Cerebellar cortex (tissue), 1 donor: Measurements from ENCODE around the gene SOBP.
A peak's percentile ranks its signal among the peaks of the same experiment; 100 is the strongest.

Experiments used
- DNase-seq: peaks from one replicate; pipeline ENCODE4 v3.0.0-alpha.2; 2015; ENCODE audit warnings: low spot score

SOBP gene

DNA sequence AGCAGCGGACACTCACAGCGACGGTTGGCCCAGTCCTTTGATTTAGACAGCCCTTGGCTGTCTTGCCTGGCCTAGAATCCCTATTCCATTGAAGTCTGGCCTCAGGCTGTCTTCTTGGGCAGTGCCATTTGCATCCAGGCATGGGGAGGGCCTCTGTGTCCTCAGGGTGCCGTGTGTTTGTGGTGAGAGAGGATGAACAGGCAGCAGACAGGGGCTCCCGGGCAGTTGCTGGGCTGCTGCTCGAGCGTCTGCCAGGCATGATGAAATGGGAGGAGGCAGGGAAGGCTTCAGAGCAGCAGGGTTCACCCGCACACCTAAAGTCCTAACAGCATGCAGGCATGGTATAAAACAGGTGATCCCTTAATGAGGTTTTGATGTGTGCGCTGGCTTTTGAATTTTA lies 126.9 kb downstream of the SOBP start:
- peak; percentile 52 for DNase-seq

DNA sequence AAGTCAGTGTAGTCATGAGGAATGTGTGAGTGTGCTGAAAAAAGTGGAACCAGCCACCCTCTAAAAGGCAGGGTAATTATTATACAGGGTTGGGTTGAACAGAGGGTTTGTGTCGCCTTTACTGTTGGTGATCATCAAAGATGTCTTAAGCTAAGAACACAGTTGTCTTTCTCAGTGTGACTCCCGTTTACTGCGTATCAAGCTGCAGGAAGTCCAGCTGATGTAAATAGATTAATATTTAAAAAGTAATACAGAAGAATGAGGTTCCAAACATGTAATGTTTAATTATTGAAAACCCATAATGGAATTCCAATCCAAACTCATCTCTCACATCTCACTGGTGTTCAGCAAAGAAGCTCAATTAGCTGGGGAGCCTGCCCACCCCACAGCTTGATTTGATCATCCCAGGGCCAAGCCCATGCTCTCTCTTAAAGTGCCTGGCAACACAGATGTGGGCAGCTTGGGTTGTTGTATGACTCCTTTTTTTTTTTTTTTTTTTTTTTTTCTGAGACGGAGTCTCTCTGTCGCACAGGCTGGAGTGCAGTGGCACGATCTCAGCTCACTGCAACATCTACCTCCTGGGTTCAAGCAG lies 127.5 kb downstream of the SOBP start:
- no peak for DNase-seq

- DNase-seq = no peak
Observed at GRCh38 chr6:107618672-107619071, 128.8 kb downstream of the SOBP start.

GRCh38 chr6:107620732-107621131 lies 130.8 kb downstream of the SOBP start:
- DNase-seq = no peak

DNA sequence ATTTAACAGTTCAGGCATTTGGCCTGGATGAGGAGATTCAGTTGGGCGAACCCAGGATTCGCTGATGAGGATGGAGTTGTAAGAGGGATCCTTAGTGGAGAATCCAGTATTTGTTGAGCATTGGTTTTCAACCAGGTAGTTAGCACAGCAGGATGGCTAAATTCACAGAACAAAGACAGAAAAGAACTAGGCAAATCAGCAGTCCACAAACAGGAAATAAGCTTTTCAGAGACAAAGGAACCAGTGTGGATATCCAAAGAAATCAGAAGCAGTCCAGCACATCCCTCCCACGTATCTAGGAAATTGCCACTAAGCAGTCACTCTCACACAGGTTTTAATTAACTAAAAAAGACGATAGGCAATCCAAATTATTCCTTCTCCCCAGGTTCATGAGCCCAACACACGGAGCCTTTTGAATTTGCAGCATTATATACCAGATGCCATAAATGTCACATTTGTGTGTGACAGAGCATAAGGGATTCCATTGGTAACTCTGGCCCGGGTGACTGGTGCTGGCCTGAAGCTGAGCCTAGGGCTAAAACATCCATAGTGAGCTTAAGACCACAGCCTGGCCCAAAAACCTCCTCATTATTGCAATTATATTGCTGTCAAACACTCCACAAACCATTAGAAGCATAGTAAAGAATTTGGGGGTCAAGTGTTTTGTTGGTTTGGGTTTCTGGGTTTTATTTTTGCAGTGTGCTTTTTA lies 131.5 kb downstream of the SOBP start:
- DNase-seq = no peak

DNA sequence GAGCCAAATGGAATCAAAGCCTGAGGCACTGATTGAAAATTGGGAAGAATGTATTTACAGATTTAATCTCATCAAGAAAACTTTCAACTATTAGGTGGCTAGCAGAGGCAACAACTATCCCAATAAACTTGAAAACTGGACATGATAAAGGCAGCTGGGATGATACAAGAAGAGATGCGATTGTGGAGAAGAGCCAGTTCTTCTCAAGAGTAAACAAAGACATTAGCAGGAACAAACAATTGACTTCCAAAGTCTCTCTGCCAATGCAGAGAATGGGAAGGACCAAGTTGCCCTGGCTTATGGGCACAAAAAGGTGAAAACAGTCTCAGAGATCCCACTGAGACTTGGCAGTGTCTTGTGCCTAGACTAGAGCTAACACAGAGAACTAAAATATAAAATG lies 132.4 kb downstream of the SOBP start:
- DNase-seq = no peak

DNA sequence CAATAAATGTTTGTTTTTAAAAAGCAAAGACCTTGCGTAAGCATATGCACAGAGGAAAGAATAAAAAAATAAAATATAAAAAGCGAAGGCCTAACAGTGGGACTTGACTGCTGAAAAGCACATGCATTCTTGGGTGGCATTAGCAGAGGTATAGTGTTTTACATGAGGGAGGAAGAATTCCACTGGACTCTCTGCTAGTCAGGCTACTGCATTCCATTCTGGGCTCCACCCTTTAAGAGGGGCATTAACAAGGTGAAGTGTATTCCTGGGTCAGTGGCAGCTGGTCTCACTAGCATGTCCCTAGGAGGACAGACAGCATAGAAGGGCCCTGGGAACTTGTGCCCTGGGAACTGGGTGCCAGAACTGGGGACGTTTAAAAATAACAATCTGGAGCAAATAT lies 134.1 kb downstream of the SOBP start:
- no peak for DNase-seq

- no peak for DNase-seq
Observed at GRCh38 chr6:107624541-107624940, 134.6 kb downstream of the SOBP start.

GRCh38 chr6:107625264-107625663 lies 135.3 kb downstream of the SOBP start:
- no peak for DNase-seq

DNA sequence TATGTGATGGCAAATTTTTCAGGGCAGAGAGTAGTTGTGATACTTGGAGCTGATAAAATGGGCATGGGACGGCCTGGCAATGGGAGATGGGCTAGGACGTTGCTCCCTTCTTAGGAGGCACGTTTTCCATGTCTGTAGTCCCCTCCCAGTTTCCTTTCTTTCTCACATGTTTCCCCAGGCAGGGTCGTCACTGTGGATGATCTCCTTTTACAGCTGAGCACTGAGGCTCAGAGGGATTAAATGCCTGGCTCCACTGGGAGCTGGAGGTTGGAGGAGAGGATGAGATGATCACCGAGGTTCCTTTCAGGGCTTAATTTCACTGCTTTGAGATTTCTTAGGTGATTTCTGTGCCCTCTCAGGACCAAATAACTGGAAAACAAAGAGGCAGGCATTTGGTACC lies 136.7 kb downstream of the SOBP start:
- DNase-seq = no peak

GRCh38 chr6:107627969-107628368 lies 138.1 kb downstream of the SOBP start:
- DNase-seq = no peak

GRCh38 chr6:107628878-107629277 lies 139.0 kb downstream of the SOBP start:
- DNase-seq = no peak

DNA sequence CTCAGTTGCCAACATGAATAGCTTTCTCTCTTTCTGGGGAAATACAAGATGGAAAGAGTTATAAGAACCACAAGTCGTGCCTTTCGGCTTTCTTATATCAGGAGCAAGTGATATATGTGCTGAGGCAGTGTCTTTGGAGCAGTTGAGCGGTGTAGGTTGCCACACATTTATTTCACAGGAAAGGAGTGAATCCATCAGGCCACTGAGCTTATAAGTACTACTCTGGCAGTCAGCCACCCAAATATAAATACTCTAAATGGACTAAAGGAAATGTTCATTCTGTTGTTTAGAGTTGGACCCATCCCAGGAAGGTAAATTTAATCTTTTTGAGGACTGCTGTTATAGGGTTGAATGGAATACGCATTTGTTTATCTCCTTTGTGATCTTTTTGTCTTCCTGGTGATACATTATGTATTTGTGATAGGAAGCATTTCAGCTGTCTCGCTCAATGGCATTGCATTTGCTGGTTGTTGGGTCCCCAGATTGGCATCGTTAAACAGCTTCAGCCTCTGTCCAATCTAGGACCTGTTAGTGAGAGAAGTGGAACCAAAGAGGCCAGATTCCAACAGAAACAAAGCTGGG lies 139.7 kb downstream of the SOBP start:
- DNase-seq = no peak

DNA sequence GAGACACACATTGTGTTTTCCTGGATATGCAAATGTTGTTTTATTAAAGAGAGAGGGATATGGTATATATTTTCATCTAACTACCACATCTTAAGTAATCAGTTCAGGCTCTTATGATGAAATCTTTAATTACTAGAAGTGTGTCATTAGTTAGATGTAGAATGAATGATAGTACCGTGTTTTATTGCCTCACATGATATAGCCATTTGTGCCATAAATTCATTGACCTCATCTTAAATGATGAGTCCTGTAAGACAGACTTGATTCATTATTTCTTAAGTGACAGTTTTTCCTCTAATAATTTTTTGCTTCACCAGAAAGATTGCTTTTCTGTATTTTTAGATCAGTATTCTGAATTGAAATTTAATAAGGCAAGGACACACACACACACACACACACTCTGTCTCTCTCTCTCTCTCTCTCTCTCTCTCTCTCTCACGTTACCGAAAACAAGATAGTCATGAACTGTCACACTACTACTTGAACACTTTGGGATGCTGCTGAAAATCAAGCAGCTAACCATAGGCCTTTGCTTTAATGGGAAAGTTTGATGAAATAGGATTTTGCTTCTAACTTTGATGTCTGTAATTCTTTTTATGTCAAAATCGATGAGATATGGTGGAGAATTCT lies 140.5 kb downstream of the SOBP start:
- DNase-seq = no peak

DNA sequence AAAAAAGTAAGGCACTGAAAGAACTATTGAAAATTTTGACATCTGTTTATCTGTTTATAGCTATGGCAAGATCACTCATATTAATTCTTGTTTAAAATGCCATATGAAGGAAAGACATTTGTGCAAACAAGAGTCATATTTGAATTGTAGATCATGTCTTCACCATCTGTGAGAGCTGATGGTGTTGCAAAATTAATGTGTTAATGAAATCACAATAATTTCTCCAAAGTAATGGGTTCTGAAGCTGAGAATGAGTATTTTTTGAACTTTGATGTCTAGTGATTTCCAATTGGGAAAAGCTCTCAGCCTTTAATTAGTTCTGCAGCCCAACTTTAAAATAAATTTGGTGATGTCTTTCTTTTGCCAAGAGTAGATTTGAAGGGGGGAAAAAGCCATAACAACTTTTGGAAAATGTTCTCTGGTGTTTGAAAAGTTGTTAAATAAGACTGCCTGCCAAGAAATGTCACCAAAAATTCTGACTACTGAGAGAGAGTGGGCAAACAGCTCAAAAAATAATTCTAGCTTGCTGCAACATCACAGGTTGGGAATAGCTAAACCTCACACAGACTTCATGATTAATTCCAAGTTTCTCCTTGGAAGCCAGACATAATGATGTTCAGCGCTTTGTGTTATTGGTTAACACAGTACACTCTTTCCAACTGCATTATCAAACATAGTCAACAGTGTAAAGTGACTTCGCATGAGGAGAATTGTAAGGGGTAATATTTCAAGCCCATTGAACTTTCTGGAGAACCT lies 142.6 kb downstream of the SOBP start:
- no peak for DNase-seq

DNA sequence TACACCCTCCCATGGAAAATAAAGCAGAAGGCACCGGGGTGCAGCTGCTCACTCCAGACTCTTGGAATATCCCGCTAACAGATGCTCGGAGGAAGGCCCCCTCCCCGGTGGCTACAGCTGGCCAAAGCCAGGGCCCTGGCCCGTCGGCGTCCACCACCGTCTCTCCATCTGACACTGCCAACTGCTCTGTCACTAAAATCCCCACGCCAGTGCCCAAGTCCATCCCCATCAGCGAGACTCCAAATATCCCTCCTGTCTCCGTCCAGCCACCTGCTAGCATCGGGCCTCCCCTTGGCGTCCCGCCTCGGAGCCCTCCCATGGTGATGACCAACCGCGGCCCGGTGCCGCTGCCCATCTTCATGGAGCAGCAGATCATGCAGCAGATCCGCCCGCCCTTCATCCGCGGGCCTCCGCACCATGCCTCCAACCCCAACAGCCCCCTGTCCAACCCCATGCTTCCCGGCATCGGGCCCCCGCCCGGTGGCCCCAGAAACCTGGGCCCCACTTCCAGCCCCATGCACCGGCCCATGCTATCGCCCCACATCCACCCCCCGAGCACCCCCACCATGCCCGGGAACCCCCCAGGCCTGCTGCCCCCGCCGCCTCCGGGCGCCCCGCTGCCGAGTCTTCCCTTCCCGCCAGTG lies 143.9 kb downstream of the SOBP start:
- peak; percentile 27 for DNase-seq

- no peak for DNase-seq
Observed at GRCh38 chr6:107634324-107635056, 144.6 kb downstream of the SOBP start.

- DNase-seq = no peak
Observed at GRCh38 chr6:107635057-107635515, 145.2 kb downstream of the SOBP start.

GRCh38 chr6:107636486-107636885 lies 146.6 kb downstream of the SOBP start:
- no peak for DNase-seq

DNA sequence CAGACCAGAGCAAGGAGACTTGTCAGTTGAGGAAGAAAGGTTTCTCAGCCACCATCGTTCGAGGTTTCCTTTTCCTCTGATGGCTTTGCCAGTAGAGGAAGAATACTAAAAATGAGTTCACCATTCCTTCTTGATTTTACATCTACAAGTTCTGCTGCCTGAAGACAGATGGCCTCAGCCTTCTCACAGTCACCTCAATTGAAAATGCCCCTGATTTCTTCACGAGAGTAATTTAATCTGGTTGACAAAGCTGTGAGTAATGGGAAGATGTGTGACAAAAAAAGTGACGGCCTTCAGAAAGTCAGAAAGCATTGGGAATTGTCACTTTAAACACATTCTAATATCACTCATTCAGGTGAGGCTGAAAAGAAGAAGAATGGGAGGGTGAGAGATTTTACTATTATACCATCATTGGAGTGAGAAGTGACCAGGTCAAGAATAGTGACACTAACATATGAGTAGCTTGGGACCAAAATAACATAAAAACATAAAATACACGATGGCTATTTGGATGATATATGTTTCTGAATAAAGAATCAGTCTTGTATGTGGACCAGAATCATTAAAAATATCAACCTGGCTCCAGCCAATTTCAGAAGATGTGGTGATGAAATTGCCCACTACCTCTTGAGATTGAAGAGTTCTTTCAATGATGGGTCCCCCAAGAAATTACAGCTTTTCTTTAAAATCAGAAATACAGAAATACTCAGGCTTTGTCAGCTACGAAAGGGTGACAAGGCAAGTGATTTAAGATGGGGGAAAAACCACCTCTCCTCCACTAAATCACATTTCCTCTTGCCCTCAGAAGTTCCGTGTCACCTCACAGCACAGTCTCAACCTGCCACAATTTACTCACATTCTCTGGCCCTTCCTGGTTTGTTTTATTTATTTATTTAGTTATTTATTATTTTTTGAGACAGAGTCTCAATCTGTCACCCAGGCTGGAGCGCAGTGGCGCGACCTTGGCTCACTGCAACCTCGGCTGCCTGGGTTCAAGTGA lies 147.7 kb downstream of the SOBP start:
- no peak for DNase-seq
